A204.1 (cell line): Measurements from ENCODE around the gene ENPP7.

ENCODE experiments used
- FAIRE-seq: peaks from 2 replicates; lab custom pipeline; 2012; peaks lifted over from hg19 to GRCh38; lab: Jason Lieb, UNC

The ENPP7 gene

DNA sequence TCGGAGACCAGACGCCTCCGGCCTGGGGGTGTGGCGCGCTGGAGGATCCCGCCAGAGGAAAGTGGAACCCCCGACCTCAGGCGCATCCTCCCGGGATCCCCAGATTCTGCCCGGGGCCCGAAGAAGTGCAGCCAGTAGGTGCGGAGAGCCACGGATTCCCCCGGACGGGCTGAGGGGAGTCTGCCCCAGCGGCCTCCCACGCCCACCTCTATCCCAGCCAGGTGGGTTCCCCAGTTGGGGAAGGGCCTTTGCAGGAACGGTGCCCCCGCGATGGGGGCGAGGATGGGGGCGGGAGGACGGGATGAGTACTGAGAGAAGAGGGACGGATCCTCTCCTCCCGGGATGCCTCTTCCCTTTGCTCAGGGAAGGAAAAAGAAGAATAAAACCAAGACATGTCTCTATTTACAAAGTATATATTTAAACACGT is 61.0 kb downstream of the ENPP7 start:
- no peak for FAIRE-seq
